Mucosa of gallbladder (tissue), 1 donor: ENCODE data around the gene KIF5C. TPM values are rescaled to one million over a fixed set of nuclear protein-coding genes. Genes with fewer than 3 reads are reported as not detected.

Experiments used
- DNase-seq: peaks from one replicate; pipeline ENCODE4 v3.0.0-alpha.2; 2020; ENCODE audit warnings: low spot score
- total RNA-seq: library from RNA; stranded (reverse); gene quantifications from one replicate; pipeline ENCODE4 v1.2.1, GENCODE V29; 2021
- donor health status: DM: no; HTN: no; CAD: no.

Gene KIF5C
- total RNA-seq, 1 donor from 2014 or later, result 3.5 TPM

DNA sequence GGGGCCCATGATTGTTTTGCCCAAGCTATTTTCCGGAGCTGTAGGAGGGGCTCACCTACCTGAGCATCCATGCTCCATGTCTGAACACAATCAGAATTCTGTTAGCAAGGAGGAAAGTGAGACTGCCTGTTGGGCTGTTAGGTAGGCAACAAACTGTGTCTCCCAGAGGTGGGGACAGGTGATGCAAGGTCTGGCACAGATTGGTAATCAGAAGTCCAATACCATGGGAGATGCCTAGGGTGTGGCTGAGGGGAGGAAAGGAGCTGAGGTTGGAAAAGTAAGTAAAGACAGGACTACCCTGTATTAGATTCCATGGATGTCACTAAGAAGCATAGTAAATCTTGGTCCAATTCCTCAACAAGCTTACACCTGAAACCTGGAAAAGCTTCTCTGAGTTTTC is 166.5 kb downstream of the KIF5C start:
- no peak for DNase-seq

DNA sequence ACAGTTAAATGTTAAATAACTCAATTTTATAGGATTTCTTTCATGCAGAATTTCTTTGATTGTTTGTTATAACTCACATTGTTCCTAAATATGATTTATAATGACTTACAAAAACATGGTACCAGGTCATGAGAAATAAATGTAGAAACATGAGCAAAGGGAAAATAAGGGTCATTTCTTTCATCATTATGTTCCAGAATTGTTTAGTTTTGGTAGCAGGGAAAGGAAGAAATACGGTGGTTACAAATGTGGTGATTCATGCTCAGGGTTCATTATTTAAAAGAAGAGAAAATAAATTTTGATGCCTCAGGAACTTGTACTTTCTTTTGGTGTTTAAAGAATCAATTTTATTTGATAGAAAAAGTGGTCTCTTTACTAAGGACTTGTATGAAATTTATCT is 167.9 kb downstream of the KIF5C start:
- DNase-seq, result no peak

DNA sequence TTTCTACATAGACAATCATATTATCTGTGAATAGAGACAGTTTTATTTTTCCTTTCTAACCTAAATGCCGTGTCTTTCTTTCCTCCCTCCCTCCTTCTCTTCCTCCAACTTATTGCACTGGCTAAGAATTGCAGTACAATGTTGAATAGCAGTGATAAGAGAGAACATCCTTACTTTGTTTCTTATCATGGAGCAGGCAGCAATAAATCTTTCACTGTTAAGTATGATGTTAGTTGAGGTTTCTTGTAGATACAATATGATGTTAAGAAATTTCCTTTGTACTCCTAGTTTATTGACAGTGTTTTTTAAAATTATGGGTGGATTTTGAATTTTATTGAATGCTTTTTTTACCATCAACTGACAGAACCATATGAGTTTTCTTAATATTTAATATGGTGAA is 169.5 kb downstream of the KIF5C start:
- DNase-seq, result no peak

DNA sequence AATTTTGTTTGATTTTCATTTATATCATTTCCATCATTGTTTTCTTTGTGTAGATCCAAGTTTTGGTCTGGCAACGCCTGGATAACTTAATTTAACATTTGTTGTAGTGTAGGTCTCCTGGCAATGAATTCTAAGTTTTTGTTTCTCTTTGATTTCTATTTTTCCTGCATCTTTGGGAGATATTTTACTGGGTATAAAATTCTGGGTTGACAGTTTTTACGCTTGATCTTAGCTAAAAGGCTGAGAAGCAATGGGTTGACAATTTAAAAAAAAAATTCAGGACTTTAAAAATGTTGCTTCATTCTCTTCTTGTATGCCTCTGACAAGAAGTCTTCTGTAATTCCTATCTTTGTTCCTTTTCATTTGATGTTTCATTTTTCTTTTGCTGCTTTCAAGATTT is 172.1 kb downstream of the KIF5C start:
- DNase-seq, result no peak

DNA sequence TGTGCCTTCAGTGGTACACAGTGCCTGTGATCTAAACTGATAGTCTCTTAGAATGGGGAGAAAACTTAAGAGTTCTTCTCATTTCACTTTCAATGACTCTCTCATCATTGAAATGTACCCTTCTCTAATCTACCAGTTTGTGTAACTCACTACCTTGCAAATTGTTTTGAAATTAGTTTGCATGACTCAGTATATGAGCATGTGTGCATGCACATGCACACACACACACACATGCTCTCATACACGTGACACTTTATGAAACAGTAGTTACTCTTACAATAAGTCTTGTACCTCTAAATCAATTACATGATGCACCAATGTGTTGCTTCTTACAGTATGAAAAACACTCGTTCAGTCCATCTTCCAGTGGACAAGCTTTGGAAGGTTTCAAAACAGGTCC is 174.1 kb downstream of the KIF5C start:
- DNase-seq, result no peak

DNA sequence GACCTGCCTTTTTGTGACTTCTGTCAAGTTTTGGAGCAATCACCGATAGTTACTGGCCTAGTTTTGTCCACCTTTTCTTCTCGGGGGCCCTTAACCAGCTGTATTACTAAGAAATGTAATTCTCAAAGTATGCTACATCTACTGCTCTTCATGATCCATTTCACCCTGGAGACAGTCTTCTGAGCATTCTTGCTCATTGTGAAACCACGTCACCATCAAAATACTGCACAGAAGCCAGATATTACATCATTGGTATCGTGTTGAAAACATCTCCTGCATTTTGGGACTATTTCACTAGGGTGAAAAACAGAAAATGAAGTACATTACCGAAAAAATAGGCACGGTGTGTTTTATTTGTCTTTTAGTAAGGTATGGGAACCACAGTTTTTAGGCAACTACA is 175.2 kb downstream of the KIF5C start:
- DNase-seq, result no peak

DNA sequence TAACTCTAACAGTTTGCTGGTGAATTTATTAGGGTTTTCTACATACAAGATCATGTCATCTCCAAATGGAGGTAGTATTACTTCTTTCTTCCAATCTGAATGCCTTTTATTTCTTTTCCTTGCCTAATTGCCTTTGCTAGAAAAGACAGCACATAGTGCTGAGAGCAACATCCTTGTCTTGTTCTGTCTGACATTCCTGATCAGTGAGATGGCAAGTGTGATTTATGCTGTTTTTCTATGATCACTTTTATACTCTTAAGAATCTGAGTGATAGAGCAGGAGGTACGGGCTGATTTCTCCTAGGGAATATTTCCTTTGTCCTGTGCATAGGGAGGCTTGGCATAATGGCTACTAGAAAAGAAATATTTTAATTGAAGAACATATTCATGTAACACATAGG is 180.7 kb downstream of the KIF5C start:
- no peak for DNase-seq

DNA sequence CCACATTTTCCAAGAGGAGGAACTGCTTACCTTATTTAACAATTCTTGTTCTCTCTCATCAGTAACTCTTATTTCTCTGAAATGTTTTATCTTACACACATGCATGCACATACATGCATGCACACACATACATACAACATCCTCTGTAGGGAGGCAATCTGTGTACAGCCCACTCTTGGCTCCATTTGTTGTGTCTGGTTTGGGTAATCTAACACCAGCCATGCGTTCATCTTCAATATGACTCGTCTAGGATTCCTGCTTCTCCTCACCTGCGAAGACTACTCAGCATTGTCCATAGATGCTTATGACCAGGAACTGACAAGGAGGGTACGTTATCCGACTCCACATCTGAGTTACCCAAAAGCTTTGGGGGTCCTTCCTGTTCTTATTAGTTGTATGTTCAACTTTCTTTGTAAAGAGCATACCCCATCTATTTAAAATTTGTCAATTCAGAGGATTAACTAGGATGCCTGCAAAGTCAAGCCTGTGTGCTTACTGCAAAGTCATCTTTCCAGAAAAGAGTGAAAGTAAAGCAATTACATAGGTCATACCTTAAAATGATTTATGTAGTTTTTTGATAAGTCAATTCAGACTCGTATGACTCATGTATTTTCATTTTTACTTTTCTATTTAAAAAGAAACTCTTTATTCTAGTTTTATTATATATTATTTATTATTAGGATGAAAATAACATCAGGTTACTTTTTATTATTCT is 181.7 kb downstream of the KIF5C start:
- DNase-seq, result no peak

DNA sequence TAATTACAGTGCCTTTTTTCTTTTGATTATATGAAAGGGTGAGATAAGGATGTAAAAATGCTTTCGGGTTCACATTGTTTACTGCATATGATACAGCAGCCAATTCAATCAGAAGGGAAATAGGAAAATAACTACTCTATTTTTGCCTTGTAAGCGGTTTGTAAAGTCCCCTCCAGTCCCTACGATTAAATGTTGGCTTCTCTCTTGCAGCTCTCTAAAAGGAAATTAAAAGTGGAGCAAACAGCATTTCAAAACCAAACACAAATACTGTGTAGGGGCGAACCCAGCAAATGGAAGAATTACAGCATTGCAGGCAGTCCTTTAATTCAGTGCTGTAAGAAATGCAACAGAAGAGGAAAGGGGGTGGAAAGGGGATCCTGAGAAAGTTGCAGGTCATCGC is 182.4 kb downstream of the KIF5C start:
- DNase-seq, result no peak

DNA sequence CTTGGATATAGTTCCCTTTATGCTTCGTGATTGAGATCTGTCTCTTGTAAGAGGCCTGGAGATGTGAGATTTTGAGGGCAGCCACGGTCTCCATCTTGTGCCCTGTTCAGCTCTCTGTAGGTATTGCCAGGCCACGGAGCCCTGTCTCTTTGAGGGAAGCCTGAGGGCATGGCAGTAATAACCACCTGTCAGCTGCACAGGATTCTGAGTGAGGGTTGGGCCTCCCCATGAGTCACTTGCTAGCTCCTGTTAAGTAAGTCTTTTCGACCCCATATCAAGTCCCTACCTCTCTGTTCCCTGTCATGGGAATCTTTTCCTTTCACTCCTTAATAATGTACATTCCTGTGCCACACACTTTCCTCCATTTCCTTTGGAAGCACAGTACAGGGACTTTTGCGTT is 183.9 kb downstream of the KIF5C start:
- no peak for DNase-seq

DNA sequence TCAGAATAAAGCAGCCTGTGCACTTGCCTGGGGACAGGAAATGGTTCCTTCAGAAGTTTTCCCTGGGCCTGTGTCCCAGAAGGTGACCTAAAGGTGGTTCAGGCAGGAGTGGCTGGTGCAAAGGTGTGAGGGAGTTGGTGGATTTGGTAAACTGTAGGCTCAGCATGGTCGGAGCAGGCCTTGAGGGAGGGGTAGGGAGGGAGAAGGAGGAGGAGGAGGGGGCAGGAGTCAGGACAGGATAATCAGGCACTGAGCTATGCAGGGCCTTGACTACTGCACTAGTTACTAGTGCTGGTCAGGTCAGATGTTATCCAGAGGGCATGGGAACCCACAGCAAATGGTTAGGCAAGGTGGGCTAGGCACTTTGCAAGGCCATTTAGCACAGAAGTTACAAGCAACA is 184.8 kb downstream of the KIF5C start:
- no peak for DNase-seq

DNA sequence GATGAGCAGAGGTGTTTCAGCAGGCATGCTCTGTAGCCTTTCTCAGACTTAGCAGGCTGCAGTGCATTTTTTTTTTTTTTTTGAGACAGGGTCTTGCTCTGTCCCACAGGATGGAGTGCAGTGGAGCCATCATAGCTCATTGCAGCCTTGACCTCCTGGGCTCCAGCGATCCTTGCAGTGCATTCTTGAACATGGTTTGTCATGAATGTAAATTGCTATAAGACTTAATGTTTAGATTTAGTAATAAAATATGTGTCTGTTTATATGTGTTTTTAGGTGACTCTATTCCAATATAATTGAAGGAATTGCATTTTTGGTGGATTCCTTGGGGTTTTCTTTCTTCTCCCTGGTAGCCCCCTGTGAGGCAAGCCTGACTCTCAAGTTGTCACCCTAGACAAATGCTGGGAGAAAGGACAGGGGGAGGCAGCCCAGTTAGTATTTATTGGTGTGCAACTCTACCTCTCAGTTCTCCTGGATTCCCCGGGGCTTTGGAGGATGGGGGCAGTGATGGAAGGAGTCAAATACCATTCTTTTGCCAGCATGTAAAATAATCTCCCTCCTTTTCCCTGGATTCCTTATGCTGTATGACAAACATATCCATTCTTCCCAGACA is 186.2 kb downstream of the KIF5C start:
- no peak for DNase-seq

DNA sequence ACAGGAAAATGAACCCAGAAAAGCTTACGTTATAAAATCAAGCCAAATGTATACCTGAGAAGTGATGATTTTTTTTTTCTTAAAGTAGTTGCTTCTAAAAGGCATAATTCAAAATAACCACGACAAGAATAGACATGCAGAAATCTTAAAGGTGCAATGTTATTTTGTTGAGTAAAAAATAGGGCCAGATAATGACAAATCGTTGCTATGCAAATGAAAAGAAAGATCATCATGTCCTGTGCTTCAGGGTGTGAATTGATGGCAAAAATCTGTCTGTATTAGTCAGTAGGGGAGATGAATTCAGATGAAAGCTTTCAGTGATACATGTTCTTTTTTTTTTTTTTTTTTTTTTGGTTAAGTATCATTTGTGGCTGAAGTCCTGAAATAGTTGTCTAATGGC is 187.5 kb downstream of the KIF5C start:
- DNase-seq, result no peak

DNA sequence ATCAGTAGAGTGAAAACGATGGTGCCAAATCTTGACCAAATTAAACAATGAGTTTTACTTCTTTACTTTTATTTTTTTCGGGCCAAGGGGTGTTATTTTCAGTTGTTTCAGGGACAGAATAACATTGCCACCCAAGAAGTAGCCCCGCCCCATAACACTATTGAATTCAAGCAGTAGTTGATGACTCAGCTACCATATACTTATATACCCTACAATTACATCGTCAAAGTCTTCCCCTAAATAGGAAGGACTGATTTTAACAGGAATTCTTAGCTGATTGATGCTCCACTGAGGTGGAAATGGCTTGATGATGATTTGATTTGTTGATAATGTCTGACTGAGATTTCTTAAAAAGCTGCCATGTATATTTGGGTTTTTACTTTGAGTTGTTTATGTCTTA is 188.2 kb downstream of the KIF5C start:
- no peak for DNase-seq

DNA sequence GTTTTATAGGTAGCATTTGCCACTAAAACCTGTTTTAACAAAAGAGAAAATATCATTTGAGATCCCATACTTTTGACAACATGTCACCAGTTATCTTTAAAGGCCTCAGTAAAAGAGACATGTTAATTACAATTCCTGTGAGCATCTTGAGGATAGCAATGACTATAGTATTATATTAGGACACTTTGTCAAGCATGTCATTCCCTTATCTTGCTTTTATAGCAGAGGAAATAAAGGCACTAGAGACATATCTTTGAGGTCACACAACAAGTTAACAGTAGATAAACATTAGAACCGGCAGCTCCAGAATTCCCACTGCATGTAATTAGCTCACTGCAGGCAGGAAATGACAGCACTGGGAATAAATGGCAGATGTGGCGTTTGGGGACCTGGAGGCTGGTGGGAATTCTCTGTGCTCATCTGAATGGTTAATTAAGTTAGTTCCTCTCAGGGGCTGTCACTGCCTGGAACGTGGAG is 189.4 kb downstream of the KIF5C start:
- DNase-seq, result no peak

DNA sequence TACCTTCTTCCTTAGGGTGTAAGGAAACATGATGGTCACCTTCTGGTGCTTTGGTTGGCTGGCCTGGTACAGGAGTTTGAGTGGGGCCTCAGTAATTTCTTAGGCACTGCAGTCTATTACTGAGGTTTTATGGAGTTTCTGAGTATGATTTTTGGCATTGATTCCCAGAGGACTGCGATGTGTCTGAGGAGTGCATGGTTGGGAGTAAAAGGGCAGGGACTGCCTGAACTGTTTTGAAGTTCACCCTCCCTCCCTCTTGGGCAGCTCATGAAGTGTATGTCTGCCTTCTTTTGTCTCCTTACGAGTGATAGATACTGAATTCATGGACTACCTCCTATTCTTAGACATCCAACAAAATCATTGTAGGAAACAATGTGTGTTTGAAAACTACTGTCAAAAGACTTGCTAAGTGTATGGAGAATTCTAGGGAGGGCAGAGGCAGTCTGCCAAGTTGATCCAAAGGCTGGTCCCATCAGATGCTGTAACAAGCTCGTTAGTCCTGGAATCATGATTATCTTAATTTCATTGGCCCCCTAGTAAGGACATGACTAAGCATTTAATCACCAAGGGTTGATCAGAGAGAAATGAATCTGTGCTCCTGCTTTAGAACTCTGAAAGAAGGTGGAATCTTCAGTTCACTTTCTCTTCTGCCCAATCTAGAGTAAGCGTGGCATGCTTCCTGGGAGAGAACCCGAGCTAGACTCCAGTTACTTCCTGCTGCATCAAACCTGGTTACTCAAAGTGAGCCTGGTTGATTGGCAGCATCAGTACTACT is 190.0 kb downstream of the KIF5C start:
- no peak for DNase-seq

DNA sequence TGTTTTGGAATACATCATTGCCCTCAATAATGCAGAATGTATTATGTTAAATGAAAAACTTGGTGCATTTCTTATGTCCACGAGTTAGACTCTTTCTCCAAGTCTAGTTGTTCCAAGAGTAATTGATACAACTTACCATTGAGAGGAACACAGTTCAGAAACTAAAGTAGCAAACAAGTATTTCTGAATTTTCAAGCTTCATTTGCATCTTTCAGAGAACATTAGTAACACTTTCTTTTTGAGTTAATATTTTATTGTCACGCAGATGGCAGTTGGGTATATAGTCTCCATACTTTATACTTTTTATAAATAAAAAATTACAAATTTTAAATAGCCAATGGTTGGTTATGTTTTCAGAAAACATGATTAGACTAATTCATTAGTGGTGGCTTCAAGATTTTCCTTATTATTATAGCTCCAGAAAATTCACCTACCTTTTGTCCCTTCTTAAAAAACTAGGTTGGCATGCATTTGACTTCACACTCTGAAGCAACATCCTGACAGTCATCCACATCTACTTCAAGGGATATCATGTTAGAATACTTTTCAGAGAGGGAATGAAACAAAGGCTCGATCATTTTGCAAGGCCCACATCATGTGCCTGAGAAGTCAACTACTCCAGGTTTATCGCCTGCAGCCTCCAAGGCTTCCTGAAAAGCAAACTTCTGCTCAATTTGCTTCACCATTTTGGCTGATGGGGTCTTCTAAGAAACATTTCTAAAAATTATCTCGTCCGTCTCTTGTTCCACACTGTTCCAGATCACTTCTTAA is 193.4 kb downstream of the KIF5C start:
- DNase-seq, result no peak

DNA sequence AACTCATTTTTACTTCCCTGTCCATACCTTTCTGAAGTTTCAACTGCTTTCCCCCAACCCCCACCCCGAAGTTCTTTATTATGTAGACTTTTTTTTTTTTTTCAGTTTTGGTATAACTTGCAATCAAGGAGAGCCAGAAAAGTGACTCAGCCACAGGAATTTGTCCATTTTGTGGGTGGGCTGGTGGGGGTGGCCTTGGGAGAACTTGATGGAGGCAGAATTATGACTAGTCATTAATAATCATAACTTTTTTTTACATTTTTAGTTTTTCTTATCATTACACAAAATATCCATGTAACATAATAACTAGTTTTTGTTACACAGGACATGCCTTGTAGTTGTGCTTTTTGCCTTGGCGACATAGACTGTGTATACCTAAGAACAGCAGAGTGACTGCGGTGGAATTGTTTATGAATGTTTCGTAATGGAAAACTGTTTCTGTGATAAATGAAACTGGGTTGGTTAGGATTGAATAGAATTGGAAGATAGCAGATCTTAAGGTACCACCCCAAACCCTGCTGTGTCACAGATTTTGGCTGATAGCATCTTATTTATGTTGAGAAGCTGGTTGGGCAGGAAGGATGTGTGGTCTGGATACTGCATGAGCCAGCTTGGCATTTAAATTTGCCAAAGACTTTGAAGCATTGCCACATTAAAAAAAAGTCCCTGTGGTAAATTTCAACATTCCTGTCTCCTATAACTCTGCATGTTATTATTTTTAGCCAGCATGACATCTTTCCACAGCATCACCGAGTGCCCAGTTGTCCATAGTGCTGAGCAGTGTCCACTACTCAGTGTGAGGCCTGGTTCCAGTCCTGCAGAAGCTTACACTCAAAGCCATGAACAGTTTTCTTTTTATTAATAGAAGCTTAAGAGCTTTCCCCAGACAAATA is 194.2 kb downstream of the KIF5C start:
- DNase-seq, result no peak

DNA sequence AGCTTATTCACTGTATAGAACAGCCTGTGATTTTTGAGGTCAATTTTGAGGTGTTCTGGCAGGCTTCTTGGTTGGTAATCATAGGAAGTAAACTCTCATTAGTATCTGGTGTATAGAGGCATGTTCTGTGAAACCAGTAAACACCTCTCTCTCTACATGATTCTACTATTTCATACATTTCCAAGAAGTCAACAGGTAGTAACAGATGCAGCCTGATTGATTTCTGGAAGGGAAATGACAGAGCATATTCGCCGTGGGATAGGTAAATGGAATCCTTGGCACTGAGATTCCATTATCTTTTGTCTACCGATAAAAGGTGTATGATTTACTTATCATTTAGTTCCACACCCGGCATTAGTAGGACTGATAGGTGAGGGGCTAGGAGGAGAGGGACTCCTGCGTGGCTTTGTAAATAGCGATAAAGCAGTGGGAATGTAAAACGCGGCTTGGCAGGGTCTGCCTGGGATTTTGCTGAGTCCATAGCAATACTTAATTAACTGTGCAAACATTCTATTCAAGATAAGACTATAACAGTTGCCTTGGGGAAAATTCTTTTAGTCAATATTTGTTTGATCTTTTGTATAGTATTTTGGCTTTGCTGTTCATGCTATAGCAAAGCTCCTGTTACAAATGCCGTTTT is 195.8 kb downstream of the KIF5C start:
- no peak for DNase-seq

DNA sequence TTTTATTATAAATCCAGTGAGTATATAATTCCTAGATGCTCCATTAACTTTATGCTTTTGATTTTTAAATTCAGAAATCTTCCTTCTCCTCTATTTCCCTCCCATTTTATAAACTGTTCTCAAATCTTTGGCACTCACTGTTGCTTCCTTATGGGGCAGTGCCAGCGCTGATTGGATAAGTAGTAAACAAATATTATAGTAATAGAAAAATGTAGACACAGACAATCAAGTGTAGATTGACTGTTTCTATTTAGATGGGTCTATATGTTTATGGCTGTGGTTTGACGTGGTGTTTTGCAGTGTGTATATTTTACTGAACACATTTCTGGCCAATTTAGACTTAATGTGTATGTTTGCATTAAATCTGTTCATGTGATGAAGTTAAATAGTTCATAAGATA is 200.1 kb downstream of the KIF5C start:
- DNase-seq, result no peak

DNA sequence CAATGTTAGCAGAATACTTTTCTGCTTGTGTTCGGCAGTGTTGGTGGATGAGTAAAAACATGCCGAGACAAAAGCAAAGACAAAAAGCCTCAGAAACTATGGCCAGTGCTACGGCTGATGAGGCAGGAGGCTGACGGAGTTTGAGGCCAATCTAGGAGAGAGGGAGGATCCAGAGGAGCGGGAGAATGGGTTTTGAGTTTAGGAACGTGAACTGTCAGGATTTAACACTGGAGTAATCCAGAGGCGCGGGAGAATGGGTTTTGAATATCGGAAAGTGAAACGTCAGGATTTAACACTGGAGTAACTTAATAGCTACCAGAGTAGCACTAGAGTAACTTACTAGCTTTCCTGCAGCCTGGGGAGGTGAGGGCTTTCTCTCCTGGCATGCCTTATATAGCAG is 200.8 kb downstream of the KIF5C start:
- no peak for DNase-seq
